GM19023 (cell line): ENCODE measurements around the gene RECQL5.

Experiments
- ATAC-seq: cut with Tn5 transposase; IDR thresholded peaks from one replicate; pipeline ENCODE4 v1.9.1; 2021; ENCODE audit warnings: mild to moderate bottlenecking, moderate library complexity; ENCODE audit not compliant: unreplicated experiment

The RECQL5 gene

DNA sequence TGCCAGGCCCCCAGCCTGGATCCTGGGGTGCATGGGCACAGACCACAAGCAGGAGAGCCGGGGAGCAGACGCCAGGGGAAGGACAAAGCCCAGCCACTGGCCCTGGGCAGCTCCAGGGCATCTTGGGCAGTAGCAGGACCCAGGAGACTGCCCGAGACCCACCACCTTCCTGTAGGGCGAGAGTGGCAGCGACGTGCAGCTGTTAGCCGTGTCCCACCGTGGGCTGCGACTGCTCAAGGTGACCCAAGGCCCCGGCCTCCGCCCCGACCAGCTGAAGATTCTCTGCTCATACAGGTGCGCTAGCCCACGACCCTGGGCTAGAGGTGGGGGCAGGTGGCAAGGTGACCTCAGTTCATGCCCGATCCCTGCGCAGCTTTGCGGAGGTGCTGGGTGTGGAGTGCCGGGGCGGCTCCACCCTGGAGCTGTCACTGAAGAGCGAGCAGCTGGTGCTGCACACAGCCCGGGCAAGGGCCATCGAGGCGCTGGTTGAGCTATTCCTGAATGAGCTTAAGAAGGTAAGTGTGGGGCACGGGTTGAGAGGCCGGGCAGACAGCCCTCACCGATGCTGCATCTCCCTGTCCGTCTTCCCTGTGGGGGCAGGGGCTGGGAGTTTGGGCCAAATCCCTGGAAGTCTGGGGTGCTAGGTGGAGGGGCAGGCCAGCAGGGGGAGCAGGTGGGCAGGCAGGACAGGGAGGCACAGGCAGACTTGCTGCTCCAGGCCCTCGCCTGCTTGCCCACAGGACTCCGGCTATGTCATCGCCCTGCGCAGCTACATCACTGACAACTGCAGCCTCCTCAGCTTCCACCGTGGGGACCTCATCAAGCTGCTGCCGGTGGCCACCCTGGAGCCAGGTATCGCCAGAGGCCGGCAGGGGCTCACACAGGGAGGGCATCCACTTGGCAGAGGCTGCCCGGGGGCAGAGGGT is 47.2 kb downstream of the RECQL5 start:
- no peak for ATAC-seq

GRCh38 chr17:75617675-75618074 is 49.3 kb downstream of the RECQL5 start:
- ATAC-seq, result no peak

GRCh38 chr17:75617218-75617617 is 49.7 kb downstream of the RECQL5 start:
- no peak for ATAC-seq

DNA sequence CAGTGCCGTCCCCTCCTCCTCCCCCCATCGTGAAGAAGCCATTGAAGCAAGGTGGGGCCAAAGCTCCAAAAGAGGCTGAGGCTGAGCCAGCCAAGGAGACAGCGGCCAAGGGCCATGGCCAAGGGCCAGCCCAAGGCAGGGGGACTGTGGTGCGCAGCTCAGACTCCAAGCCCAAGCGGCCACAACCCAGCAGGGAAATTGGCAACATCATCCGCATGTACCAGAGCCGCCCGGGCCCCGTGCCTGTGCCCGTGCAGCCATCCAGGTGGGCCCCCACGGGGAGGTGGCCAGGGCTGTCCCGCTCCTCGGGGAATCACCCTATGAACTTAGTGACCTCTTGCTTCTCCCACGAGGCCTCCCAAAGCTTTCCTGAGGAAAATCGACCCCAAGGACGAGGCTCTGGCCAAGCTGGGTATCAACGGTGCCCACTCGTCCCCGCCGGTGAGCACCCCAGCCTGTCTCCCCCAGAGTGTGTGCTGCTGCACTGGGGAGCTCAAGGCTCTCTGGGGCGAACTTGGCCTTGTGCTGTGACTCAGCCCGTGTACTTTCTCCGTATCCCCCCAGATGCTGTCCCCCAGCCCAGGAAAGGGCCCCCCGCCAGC is 50.3 kb downstream of the RECQL5 start:
- ATAC-seq, result no peak

GRCh38 chr17:75615301-75615700 is 51.7 kb downstream of the RECQL5 start:
- ATAC-seq, result no peak

GRCh38 chr17:75614556-75615270 is 52.2 kb downstream of the RECQL5 start:
- ATAC-seq, result no peak

DNA sequence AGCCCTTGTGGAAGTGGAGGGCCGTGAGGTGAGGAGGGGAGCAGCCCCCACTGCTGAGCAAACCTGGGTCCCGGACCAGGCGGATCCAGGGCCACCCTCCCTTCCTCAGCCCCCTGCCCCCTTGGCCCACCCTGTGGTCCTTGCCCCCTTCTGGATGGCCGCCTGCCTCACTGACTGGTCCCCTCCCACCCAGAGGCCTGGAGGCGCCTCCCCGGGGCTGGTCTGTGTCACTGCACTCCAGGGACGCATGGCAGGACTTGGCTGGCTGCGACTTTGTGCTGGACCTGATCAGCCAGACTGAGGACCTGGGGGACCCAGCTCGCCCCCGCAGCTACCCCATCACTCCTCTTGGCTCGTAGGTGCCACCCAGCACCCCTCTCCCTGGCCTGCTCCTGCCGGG is 52.9 kb downstream of the RECQL5 start:
- ATAC-seq, result no peak

- ATAC-seq, result no peak
Observed at GRCh38 chr17:75612906-75613626, 53.9 kb downstream of the RECQL5 start.

DNA sequence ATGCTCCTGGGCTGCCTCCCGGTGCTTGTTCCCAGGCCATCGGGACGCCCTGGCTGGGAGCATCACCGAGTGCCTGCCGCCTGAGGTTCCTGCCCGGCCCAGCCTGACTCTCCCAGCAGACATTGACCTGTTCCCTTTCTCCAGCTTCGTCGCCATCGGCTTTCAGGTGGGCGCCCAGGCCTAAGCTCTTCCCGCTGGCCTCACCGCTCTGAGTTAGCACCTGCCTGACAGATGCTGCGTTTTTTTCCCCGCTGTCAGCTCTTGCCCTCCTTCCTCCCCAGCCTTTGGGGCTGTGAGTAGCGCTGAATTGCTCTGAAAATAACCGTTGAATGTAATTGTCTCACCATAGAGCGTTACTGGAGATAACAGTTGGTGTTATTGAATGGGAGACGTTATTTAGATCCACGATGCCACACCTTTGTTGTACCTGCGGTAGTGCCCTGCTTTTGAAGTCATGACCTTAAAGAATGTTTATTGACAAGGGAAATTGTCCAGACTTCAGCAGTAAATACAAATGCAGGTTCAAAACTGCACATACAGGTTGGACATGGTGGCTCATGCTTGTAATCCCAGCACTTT is 55.0 kb downstream of the RECQL5 start:
- ATAC-seq, result no peak

DNA sequence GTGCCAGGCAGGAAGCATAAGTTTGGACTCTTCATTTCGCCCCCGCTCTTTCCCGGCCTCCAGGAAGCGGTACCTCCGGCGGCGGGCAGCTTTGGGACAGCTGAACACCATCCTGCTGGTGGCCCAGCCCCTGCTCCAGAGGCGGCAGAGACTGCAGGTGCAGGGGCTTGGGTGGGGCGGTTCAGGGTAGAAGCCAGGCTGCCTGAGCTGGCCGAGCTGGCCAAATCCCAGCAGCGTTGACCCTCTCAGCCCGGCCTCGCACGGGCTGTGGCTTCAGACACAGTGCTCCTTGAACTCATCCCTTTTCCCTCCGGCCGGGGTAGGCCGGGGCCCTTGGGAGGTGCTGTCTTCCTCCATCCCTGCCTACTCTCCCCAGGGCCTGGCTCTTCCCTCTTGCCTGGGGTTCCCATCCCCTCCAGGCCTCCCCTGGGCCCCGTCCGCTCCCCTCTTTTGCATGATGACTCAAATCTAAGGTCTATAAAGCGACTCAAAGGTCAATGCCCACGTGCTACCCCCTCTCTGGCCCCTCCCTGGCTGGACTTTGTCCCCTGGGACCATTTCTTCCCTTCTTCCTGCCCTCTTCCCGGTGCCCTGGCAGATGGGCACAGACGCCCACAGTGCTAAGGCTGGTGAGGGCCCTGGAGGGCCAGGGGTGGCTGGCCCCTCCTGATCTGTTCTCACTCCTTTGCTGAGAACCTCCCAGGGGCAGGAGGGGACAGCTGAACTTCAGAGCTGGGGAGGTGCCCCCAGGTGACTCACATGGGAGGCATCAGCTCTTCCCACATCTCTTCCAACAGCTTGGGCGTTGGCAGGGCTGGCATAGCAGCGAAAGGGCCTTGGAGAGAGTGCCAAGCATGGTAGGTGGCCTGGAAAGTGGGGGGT is 56.6 kb downstream of the RECQL5 start:
- no peak for ATAC-seq

- no peak for ATAC-seq
Observed at GRCh38 chr17:75607086-75607485, 59.9 kb downstream of the RECQL5 start.

DNA sequence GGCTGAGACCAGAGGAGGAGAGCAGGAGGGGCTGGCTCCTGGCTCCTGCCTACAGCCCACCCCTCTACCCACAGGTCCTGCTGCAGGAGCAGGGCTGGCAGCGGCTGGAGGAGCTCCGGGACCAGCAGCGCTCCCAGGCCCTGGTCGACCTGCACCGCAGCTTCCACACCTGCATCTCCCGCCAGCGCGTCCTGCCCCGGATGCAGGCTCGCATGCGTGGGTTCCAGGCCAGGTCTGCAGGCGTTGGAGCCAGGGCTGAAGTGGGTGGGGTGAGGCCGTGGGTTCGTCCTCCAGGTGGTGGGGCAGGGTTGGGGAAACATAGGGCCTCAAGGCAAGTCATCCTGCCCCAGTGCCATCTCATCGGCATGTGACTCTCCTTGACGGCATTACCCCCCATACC is 61.2 kb downstream of the RECQL5 start:
- no peak for ATAC-seq

DNA sequence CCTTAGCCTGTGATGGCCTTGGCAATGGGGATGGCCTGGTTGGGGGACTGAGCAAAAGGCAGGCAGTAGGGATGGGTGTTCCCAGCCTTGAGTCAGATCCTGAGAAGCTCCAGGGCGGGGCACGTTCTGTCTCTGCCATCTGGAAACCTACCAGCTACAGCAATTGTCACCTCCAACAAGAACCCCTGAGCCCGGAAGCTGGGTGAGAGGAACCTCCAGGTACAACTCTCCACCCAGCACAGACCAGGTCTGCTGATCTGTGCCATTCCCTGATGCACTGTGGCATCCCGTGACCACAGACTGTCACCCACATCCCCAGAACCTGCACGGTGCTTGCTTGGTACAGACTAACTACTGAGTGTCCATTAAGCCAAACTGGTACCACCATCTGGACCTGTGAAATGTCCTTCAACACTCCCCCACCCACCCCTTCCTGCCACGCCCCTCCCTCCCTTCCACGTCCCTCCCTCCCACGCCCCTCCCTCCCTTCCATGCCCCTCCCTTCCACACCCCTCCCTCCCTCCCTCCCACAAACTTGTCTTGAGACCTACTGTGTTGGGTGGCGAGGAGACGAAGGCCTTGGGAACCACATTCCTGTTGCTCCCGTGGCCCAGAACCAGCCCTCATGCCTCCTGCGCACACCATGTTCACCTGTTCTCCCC is 62.8 kb downstream of the RECQL5 start:
- no peak for ATAC-seq

DNA sequence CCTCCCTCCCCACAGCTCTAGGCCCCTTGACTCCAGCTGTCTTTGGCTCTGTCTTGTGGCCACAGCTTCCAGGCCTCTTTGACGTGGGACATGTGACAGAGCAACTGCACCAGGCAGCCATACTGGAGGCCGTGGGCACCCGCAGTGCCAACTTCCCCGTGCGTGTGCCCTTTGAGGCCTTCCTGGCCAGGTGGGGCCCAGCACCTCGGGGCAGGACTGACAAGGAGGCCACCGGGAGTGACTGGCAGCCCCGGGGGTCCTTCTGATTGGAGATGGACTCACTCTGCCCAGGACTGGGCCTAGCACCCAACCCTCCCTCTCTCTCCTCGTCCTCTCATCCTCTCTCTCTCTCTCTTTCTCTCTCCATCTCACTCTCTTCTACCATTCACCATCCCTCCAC is 63.8 kb downstream of the RECQL5 start:
- ATAC-seq, result no peak

DNA sequence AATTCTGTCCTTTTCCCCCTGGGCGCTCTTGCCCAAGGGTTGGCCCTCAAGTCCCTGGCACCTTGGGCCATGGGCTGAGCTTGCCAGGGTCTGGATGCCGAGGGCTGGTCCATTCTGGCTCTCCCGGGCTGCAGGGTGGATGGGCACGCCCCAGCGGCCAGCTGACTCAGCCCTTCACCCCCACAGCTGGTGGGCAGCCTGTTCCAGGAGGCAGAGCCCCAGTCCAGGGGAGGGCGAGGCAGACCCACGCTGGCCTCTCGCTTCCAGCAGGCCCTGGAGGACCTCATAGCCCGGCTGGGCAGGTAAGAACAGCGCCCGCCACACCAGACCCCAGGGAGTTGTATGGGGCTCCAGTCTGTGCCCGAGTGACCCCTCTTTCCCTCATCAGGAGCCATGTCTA is 64.3 kb downstream of the RECQL5 start:
- ATAC-seq, result no peak

- ATAC-seq, result no peak
Observed at GRCh38 chr17:75601057-75601987, 65.6 kb downstream of the RECQL5 start.

GRCh38 chr17:75596320-75597087 is 70.5 kb downstream of the RECQL5 start:
- ATAC-seq, result no peak
